Sigmoid colon (tissue), 7 donors: ENCODE measurements around the gene PSMC3. TPM values are rescaled to one million over a fixed set of nuclear protein-coding genes. Genes with fewer than 3 reads are reported as not detected.

ENCODE experiments used
- DNase-seq: peaks from one replicate; pipeline ENCODE4 v3.0.0-alpha.2; 2019
- H3K27ac ChIP-seq, 4 donors: fragments of 200-600 bp; sonication (generic); one replicate each; pipeline ENCODE4 v1.5.1; 2016 to 2019; ENCODE audit warnings: mild to moderate bottlenecking in 1 of 4
- H3K27me3 ChIP-seq, 3 donors: fragments of 200-600 bp; sonication (generic); one replicate each; pipeline ENCODE4 v1.5.1; 2019; ENCODE audit warnings: mild to moderate bottlenecking in 1 of 3
- H3K36me3 ChIP-seq, 4 donors: fragments of 200-600 bp; sonication (generic); one replicate each; pipeline ENCODE4 v1.5.1; 2016 to 2019
- H3K4me1 ChIP-seq, 4 donors: fragments of 200-600 bp; sonication (generic); one replicate each; pipeline ENCODE4 v1.5.1; 2017 to 2019
- H3K4me3 ChIP-seq, 4 donors: fragments of 200-600 bp; sonication (generic); one replicate each; pipeline ENCODE4 v1.5.1; 2017 to 2019; ENCODE audit warnings: mild to moderate bottlenecking in 2 of 4, moderate library complexity in 1 of 4
- H3K9me3 ChIP-seq, 4 donors: fragments of 200-600 bp in 3 of 4; sonication (generic) in 3 of 4; one replicate each; pipeline versions ENCODE4 v1.5.1 to v1.6.1; 2013 to 2019
- EP300 ChIP-seq, 4 donors: sonication (generic); formaldehyde crosslinking; IDR thresholded peaks; one replicate each; pipeline ENCODE4 v1.6.1; 2017; ENCODE audit warnings: antibody characterized with exemption in 4 of 4
- POLR2A ChIP-seq, 2 donors: fragments of 450-650 bp; IDR thresholded peaks; one replicate each; pipeline ENCODE4 v1.6.1; 2016; ENCODE audit warnings: antibody characterized with exemption in 2 of 2, mild to moderate bottlenecking in 2 of 2, moderate library complexity in 2 of 2
- POLR2AphosphoS5 ChIP-seq, 4 donors: sonication (generic); formaldehyde crosslinking; IDR thresholded peaks; one replicate each; pipeline ENCODE4 v1.6.1; 2017; ENCODE audit warnings: antibody characterized with exemption in 4 of 4
- WGBS, 2 donors: extraction: QIAGEN DNeasy Blood & Tissue Kit; methylation state at CpG; one replicate each; pipeline ENCODE4 v1.1.7; 2013; 5-methylcytosine and 5-hydroxymethylcytosine counted together
- intact Hi-C: fragments of 100-400 bp; cut with DNase I; formaldehyde crosslinking; loops from one replicate; pipeline ENCODE4 v1.15.1; 2023
- polyA plus RNA-seq, 3 donors: library from polyadenylated mRNA; stranded (reverse); fragments of 200-250 nt; gene quantifications; one replicate each; pipeline ENCODE4 v1.2.3, GENCODE V29; 2013
- total RNA-seq, 4 donors: library from RNA; depleted of rRNA; stranded (reverse); fragments of >200 nt; gene quantifications; one replicate each; pipeline ENCODE4 v1.1.0, GENCODE V29; 2016
- TF ChIP-seq, protein P1 (sequence below), 4 experiments: fragments of 450-650 bp in 3 of 4; fragments of 200-600 bp in 1 of 4; IDR thresholded peaks; one replicate each; pipeline ENCODE4 v1.5.1; 2016 to 2019; ENCODE audit warnings: antibody characterized with exemption in 4 of 4, mild to moderate bottlenecking in 3 of 4, moderate library complexity in 2 of 4
- donor health status: healthy with polysubstance abuse.
- donor health status: Bipolar disorder and iron deficiency.
- donor health status: healthy.

Gene PSMC3
- total and polyA plus RNA-seq, 7 donors = 104 to 202 (median 151) TPM

- Histone ChIP-seq H3K27ac (no peak overlapping the region), H3K4me3 (no peak overlapping the region), H3K27me3 (no peaks in the 10 kb centered on the region), H3K36me3 (no peaks in the 10 kb centered on the region), H3K4me1 (peaks cover 0 to 16% (median 10%) of the 10 kb centered on the region in 4 donors), H3K9me3 (no peaks in the 10 kb centered on the region)
- 89 to 97% methylated on average over 3 of the region's 3 CpGs for whole genome bisulfite sequencing, 2 donors
- no peak for TF ChIP-seq EP300 (IDR thresholded peaks at IDR 0.05)
- no peak for TF ChIP-seq POLR2AphosphoS5 (IDR thresholded peaks at IDR 0.05)
- no peak for TF ChIP-seq POLR2A (IDR thresholded peaks at IDR 0.05)
- TF ChIP-seq, protein P1, sequence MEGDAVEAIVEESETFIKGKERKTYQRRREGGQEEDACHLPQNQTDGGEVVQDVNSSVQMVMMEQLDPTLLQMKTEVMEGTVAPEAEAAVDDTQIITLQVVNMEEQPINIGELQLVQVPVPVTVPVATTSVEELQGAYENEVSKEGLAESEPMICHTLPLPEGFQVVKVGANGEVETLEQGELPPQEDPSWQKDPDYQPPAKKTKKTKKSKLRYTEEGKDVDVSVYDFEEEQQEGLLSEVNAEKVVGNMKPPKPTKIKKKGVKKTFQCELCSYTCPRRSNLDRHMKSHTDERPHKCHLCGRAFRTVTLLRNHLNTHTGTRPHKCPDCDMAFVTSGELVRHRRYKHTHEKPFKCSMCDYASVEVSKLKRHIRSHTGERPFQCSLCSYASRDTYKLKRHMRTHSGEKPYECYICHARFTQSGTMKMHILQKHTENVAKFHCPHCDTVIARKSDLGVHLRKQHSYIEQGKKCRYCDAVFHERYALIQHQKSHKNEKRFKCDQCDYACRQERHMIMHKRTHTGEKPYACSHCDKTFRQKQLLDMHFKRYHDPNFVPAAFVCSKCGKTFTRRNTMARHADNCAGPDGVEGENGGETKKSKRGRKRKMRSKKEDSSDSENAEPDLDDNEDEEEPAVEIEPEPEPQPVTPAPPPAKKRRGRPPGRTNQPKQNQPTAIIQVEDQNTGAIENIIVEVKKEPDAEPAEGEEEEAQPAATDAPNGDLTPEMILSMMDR (IDR thresholded peaks at IDR 0.05) = no peak
- no peak for DNase-seq
- intact Hi-C loops = no loop called here
Measured at GRCh38 chr11:47436726-47437125, 10.5 kb upstream of the PSMC3 start.

- Histone ChIP-seq H3K27me3 (no peaks in the 10 kb centered on the region), H3K36me3 (no peaks in the 10 kb centered on the region), H3K4me1 (peaks cover 0 to 16% (median 10%) of the 10 kb centered on the region in 4 donors), H3K27ac (no peak overlapping the region), H3K4me3 (no peak overlapping the region), H3K9me3 (no peaks in the 10 kb centered on the region)
- DNase-seq = no peak
- 72 to 89% methylated on average over 3 of the region's 3 CpGs for WGBS, 2 donors
- TF ChIP-seq, protein P1 (IDR thresholded peaks at IDR 0.05) = no peak
- no peak for TF ChIP-seq POLR2A (IDR thresholded peaks at IDR 0.05)
- TF ChIP-seq EP300 (IDR thresholded peaks at IDR 0.05) = no peak
- no peak for TF ChIP-seq POLR2AphosphoS5 (IDR thresholded peaks at IDR 0.05)
- intact Hi-C loops = no loop called here
Measured at GRCh38 chr11:47435687-47436086, 9.4 kb upstream of the PSMC3 start.

DNA sequence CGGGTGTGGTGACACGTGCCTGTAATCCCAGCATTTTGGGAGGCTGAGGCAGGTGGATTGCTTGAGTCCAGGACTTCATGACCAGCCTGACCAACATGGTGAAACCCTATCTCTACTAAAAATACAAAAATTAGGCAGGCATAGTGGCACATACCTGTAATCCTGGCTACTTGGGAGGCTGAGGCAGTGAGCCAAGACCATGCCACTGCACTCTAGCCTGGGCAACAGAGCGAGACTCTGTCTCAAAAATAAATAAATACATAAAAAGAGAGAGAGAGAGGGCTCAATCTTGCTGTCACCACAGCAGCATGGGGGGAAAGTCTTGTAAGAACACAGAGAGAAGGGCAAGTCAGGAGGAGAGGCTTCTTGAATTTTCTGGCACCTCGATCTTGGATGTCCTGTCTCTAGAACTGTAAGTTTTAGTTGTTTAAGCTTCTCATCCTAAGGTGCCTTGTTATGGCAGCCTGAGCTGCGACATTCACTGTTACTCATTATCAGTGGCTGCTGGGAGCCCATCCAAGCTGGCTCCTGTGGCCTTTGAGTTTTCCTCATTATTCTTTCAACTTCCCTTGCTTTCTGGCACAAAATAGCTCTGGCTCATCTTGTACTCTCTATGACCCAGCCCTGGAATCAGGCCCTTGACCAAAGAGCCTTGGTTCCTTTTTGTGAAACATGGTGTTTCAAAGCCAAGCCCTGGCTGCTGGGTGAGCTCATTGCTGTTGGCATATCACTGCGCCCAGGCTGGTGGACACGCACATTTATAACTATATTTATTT, 8.0 kb upstream of the PSMC3 start:
- peak; percentile 67 for DNase-seq
- TF ChIP-seq POLR2A (IDR thresholded peaks at IDR 0.05) (no peak), POLR2AphosphoS5 (IDR thresholded peaks at IDR 0.05) (peak in 1 of 4 donors; percentile 15)
- peaks cover 0 to 16% (median 10%) of the 10 kb centered on the region in 4 donors for H3K4me1 ChIP-seq
- H3K36me3 ChIP-seq = no peaks in the 10 kb centered on the region
- peak overlapping the region; percentile 20 to 53 (median 36) for H3K27ac ChIP-seq
- intact Hi-C loops = no loop called here
- no peaks in the 10 kb centered on the region for H3K27me3 ChIP-seq
- 86 to 93% methylated on average over 7 of the region's 7 CpGs for WGBS, 2 donors
- H3K9me3 ChIP-seq = no peaks in the 10 kb centered on the region
- no peak overlapping the region for H3K4me3 ChIP-seq

DNA sequence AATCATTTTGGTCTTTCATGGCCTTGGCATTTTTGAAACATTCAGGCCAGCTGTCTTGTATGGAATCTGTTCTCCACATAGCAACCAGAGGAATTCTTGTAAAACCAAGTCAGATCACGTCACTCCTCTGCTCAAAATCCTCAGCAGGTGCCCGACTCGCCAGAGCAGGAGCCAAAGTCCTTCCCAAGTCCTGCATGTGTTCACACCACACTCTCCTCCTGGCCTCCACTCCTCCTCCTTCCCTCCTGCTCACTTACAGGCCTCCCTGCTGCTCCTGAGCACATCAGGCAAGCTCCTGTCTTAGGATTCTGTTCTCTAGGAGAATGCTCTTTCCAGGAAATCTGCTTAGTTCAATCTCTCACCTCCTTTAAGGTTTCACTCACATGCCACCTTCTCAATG, 6.9 kb upstream of the PSMC3 start:
- 20 to 55% methylated on average over 3 of the region's 3 CpGs for WGBS, 2 donors
- intact Hi-C loops = no loop called here
- H3K36me3 ChIP-seq = no peaks in the 10 kb centered on the region
- no peaks in the 10 kb centered on the region for H3K27me3 ChIP-seq
- DNase-seq = no peak
- TF ChIP-seq EP300 (IDR thresholded peaks at IDR 0.05) = no peak
- TF ChIP-seq POLR2AphosphoS5 (IDR thresholded peaks at IDR 0.05) = no peak
- TF ChIP-seq POLR2A (IDR thresholded peaks at IDR 0.05) = no peak
- TF ChIP-seq, protein P1 (IDR thresholded peaks at IDR 0.05) = no peak
- H3K27ac ChIP-seq = no peak overlapping the region
- H3K9me3 ChIP-seq = no peaks in the 10 kb centered on the region
- H3K4me1 ChIP-seq = peaks cover 0 to 16% (median 9%) of the 10 kb centered on the region in 4 donors
- no peak overlapping the region for H3K4me3 ChIP-seq

DNA sequence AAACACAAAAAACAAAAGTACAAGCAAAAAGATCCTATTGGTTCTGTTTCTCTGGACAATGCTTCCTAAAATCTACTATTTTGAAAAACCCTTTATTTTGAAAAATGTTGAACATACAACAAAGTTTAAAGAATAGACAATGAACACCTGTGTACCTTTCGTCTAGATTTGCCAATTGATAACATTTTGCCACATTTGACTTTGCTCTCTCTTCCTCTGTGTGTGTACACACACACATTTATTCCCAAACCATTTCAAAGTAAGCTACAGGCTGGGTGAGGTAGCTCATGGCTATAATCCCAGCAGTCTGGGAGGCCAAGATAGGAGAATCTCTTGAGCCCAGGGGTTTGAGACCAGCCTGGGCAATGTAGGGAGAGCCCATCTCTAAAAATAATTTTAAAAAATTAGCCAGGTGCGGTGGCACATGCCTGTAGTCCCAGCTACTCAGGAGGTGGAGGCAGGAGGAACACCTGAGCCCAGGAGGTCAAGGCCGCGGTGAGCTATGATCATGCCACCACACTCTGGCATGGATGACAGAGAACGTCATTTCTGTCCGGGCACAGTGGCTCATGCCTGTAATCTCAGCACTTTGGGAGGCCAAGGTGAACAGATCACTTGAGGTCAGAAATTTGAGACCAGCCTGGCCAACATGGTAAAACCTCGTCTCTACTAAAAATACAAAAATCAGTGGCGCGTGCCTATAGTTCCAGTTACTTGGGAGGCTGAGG, 5.3 kb upstream of the PSMC3 start:
- Histone ChIP-seq H3K27me3 (no peaks in the 10 kb centered on the region), H3K4me3 (no peak overlapping the region), H3K9me3 (no peaks in the 10 kb centered on the region), H3K27ac (no peak overlapping the region), H3K36me3 (no peaks in the 10 kb centered on the region), H3K4me1 (peaks cover 0 to 13% (median 7%) of the 10 kb centered on the region in 4 donors)
- no peak for DNase-seq
- WGBS, 2 donors = 90 to 93% methylated on average over 9 of the region's 9 CpGs
- intact Hi-C loops = no loop called here
- TF ChIP-seq POLR2A (IDR thresholded peaks at IDR 0.05) = no peak
- TF ChIP-seq EP300 (IDR thresholded peaks at IDR 0.05) = no peak
- TF ChIP-seq, protein P1 (IDR thresholded peaks at IDR 0.05) = no peak
- no peak for TF ChIP-seq POLR2AphosphoS5 (IDR thresholded peaks at IDR 0.05)
